ENCODE measurements around the gene SMPD2.

The SMPD2 gene, protein sequence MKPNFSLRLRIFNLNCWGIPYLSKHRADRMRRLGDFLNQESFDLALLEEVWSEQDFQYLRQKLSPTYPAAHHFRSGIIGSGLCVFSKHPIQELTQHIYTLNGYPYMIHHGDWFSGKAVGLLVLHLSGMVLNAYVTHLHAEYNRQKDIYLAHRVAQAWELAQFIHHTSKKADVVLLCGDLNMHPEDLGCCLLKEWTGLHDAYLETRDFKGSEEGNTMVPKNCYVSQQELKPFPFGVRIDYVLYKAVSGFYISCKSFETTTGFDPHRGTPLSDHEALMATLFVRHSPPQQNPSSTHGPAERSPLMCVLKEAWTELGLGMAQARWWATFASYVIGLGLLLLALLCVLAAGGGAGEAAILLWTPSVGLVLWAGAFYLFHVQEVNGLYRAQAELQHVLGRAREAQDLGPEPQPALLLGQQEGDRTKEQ

DNA sequence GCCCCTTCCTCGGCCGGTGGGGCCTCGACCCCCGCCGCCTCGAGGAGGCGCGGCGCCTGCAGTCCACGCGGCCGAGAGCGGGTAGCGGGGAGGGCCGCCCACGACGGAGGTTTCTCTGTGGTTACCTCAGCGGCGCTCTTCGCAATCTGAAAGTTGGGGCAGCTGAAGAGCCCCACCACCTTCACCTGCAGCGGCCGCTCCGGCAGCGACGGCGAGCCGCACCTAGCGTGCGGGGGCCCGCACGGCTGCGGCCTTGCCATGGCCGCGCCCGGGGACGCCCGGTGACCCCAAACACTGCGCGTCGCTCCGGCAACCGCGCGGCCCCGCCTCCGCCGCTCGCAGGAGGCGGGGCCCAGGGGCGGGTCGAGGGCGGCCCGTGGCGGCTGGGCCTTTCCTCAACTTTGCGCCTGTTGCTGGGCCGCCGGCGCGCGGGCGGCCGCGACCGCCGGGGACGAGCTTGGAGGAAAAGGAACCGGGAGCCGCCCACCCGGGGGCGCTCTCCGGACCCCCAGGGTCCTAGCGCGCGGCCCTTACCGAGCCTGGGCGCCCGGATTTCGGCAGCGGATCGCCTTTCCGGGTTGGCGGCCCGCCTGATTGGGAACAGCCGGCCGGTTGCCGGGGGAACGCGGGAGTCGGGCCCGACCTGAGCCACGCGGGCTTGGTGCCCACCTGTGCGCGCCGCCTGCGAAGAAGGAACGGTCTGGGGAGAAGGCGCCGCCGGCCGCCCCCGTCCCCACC, at the start of gene SMPD2, which contains the start of gene PPIL6:
Gene SMPD2, plus strand, starts transcription at position 394 of the 738 bp plus-strand sequence. CDS start 398 bp downstream, outside the sequence.
Gene PPIL6, minus strand, starts transcription at position 298 of the 738 bp plus-strand sequence. Its CDS starts 38 bp downstream, at position 260.
- peak; percentile 72 to 73 for DNase-seq (ENCODE audit: low read depth in 2 of 2)

DNA sequence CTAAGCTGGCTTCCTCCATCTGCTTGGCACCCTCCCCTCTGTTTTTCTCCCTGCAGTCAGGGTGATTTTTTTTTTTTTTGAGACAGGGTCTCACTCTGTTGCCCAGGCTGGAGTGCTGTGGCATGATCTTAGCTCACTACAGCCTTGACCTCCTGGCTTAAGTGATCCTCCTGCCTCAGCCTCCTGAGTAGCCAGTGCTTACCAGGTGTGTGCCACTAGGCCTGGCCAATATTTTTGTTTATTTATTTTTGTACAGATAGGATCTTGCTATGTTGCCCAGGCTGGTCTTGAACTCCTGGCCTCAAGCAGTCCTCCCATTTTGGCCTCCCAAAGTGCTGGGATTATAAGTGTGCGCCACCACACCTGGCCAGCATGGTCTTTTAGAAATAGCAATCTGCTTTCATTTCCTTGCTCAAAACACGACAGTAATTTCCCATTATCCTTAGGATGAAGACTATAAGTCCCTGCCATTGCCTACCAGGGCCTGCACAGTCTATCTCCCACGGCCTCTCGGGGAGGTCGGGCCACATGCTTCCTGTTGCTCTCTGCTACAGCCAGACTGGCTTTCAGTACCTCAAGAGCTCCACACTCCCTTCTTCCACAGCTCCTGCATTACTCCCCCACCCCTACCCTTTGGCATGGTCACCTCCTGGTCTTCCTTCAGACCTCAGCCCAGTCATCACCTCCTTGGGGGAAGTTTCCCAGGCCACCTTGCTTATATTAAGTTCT, 47.2 kb upstream of the SMPD2 start:
- no peak for DNase-seq (ENCODE audit: low read depth in 2 of 2)

DNA sequence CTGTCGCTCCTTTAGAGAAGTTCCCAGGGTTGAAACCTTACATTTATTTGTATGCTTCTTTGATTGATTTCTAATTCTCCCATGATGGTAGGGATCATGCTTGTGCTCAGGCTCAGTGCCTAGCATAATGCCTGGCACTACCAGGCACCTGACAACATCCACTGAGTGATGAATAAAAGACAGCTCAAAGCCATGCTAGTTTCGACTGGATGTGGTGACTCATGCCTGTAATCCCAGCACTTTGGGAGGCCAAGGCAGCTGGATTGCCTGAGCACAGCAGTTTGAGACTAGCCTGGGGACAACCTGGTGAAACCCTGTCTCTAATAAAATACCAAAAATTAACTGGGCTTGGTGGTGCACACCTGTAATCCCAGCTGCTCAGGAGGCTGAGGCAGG, 46.6 kb upstream of the SMPD2 start:
- no peak for DNase-seq (ENCODE audit: low read depth in 2 of 2)

DNA sequence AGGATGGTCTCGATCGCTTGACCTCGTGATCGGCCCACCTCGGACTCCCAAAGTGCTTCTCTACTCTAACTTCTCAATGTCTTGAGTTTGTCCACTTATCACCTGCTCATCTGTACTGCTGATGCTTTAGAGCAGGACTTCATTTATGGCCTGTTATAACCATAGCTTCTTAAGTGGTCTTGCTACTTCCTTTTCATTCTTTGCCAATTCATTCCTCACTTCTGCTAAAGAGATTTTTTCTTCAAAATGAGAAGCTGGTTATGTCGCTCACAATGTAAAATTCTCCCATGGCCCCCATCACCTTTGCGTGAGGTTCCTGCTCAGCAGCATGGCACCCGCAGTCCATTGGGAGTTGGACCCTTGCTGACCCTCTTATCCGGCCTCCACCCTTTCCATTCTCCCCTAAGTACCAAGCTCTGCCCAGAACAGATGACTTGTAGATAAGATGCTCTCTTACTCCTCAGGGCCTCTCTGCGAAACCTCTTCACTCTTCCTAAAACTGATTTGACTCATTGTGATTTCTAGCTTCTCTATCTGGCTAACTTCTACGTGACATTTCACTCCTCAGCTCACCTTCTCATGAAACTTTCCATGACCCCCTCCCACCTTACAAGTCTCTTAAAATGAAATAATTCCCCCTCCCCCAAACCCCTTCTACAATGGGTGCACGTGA, 44.3 kb upstream of the SMPD2 start:
- DNase-seq (ENCODE audit: low read depth in 2 of 2), result no peak

DNA sequence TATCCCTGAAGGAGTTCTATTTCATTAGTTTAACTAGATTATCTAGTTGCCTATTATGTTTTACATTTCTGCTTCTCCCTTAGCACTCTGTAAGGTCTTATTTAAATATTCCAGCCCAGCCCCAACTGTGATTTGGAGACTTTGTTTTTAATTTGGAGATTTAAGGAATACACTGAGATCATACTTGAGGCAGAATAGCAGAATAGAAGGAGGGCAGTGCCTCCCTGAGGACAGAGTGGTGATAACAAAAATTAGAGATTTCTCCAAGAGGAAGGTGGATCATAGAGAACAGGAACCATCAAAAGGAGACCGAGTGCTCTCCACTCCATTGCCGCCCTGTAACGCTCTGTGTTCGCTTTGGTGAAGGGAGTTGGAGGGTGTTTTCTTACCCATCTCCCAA, 43.5 kb upstream of the SMPD2 start:
- no peak for DNase-seq (ENCODE audit: low read depth in 2 of 2)

DNA sequence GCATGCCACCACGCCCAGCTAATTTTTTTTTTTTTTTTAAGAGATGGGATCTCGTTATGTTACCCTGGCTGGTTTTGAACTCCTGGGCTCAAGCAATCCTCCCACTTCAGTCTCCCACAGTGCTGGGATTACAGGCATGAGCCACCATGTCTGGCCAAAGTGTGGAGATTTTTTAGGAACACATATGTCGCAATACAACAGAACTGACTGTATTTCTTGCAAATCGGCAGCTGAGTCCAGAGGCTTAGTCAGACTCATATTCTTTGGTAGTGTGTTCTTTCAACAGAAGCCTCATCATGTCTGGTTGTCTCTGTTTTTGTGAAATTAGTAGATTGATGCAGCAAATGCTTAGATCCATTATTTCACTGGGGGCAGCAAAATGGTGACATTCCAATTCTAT, 34.3 kb upstream of the SMPD2 start:
- DNase-seq (ENCODE audit: low read depth in 2 of 2), result no peak

DNA sequence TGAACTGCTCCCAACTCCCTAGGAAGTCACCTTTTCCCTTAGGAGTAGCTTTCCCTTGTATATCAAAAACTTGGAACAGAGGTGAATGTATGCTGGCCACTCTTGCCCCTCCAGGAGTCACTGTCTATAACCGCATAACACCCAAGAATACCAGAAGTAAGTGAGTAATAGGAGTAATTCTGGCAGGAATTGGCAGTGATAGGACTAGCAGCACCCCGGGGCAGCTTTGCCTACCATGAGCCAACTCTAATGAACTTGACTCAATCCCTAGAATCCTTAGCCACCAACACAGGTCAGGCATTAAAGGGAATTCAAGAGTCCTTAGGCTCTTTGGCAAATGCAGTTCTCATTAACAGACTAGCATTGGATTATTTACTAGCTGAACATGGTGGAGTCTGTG, 29.5 kb upstream of the SMPD2 start:
- DNase-seq (ENCODE audit: low read depth in 2 of 2), result no peak

DNA sequence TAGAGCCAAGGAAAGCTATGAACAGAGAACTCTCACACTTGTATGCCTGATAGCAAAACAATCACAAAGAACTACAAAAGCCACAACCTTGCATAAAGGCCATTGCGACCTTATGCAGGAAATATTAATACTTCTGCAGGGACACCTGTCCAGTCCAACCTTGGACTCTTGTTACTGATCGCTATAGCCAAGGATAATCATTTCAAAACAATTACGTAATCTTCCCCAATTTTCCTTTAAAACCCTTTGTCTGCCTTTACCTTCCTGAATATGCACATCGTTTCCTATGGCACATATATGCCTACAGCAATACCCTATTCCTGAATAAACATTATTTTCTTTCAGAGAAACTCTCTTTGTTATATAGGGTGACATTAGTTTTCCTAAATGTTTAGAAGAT, 22.9 kb upstream of the SMPD2 start:
- DNase-seq (ENCODE audit: low read depth in 2 of 2), result no peak

DNA sequence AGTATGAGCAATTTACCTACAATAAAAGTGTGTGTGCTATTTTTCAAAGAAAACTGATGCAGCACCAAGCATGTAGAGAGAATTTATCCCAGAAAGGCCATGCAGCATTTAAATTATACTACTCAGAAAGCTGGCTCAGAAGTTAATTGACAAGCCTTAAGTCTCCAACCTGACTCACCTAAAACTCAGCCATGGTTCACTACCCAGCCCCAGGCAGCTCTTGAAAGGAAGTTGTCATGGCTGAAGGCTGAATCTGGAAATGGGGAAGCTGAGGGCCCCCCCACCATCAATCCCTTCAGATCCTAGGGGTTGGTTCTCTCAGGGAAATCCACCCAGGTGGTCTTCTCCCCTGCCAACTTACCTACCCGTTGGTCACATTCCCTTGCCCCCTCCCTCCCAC, 19.8 kb upstream of the SMPD2 start:
- no peak for DNase-seq (ENCODE audit: low read depth in 2 of 2)

DNA sequence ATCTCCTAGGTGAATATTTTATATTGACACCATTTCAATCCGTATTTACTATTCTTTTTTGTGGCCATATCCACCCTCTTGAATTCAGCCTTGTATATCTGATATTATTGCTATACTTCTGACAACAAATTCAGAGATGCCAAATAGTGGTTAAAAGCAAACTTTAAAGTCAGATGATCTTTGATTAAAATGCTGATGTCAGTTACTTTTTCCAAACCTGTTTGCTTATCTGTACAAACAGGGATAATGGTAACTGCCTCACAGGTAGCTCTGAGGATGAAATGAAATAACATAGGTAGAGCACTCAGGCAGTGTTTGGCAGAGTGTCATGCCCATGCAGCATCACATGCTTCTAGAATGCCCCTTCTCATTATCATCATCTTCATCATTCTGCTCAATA, 19.3 kb upstream of the SMPD2 start:
- no peak for DNase-seq (ENCODE audit: low read depth in 2 of 2)

DNA sequence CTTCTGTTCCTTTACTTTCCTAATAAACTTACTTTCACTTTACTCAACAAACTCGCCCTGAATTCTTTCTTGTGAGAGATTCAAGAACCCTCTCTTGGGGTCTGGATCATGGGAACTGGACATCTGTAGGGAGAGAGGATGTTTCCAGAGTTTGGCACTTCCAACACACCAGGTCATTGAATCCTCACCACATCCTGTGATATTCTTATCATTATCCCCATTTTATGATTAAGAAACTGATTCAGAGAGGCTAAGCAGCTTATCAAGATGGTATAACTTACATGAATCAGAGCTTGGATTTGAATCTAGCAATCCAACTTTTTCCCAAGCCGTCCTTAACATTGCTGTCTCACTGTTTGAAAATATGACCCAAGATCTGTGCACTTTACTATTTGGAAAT, 15.6 kb upstream of the SMPD2 start:
- no peak for DNase-seq (ENCODE audit: low read depth in 2 of 2)

DNA sequence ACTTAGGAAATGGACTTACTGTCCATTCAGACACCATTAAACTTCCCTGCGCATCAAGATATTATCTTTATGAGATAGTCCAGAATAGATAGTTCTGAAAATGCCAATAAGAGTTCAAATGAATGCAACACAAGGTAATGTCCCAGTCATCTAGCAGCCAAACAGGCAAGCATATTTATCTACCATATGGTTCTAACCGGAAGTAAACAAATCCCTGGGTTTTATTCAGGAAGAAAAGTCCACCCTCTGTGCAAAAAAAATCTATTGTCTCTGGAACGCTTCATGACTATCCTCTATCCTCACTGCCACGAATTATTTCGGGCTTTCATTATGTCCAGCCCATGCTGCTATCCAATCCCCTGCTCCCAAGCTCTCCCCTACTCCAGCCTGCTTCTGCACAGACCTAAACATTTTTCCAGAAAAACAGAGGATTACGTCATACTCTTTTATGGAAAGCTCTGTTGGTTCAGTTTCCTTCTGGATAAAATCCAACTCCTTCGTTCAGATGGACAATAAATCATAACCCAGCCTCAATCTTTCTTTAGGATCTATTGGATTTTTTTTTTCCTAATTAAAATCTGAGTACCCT, 11.5 kb upstream of the SMPD2 start:
- DNase-seq (ENCODE audit: low read depth in 2 of 2), result no peak

DNA sequence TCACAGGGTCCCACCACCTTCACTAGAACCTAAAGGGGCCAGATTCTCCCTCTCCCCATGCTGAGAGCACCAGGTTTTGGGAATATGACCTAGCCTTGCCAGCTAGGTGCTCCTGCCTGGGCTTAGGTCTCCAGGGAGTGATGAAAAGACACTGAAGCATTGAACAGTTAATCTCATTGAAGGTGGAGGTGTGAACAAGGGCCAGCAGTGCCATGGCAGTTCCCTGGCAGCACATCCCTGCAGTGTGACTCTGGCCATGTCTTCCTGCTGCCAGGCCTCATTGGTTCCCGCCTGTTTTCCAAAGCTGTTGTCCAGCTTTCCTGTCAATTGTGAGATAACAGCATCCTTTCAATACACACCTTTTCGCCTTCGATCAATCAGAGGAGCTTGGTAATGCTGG, 11.0 kb upstream of the SMPD2 start:
- no peak for DNase-seq (ENCODE audit: low read depth in 2 of 2)

DNA sequence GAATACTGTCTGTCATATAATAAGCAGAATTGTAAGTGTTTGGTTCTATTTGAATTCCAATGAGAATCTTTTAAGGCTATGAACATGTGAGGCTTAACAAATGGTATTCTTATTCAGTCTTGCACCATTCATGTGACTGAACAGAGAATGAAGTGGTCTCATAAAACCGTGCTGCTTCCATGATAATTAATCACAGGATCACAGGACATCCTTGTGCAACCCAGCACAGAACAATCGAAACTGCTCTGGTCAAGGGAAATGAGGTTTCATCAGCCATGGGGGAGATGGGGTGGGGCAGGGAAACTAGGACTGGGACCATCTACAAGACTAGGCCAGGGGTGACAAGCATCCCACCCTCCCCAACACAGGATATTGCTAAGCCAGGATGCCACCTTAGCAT, 6.1 kb upstream of the SMPD2 start:
- no peak for DNase-seq (ENCODE audit: low read depth in 2 of 2)

DNA sequence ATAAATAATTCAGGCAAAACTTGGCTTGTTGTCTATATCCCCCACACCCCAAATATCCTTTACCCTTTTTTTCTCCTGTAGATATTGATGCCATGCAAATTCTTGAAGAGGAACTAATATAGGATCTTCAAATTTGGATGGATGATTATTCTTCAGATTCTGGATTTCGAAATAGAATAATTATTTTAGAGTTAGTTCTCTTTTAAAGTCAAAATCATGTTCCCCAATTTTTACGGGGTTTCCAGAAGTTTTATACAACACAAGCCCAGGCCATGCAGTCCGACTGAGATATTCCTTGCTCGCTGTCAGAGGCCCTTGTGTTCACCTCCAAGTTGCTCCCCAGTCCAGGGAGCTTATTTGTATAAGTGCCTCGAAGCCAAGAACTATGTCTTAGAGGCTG, 4.5 kb upstream of the SMPD2 start:
- DNase-seq (ENCODE audit: low read depth in 2 of 2), result no peak

DNA sequence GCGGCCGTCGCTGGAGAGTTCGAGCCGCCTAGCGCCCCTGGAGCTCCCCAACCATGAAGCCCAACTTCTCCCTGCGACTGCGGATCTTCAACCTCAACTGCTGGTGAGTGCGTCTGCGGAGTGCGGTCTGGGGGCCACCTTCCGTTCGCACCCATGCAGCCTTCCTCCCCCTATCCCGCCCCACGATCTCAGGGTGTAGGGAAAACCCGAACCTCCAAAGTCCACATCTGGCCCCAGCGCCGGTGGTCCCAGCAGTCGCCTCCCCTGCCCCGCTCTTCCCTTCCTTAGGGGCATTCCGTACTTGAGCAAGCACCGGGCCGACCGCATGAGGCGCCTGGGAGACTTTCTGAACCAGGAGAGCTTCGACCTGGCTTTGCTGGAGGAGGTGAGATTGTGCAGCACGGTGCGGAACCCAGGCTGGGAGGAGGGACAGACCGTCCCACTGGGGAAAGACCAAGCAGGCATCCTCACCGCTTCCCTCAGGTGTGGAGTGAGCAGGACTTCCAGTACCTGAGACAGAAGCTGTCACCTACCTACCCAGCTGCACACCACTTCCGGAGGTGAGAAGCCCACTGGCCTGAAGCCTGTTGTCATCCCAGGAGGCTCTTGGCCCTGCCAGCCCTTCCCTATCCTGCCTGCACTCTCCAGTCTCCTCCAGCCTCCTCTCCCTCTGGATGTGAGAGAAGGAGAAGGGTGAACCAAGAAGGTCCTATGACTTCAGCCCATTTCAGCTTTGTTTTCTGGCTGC, 719 bp downstream of the SMPD2 start:
- DNase-seq (ENCODE audit: low read depth in 2 of 2), result no peak

DNA sequence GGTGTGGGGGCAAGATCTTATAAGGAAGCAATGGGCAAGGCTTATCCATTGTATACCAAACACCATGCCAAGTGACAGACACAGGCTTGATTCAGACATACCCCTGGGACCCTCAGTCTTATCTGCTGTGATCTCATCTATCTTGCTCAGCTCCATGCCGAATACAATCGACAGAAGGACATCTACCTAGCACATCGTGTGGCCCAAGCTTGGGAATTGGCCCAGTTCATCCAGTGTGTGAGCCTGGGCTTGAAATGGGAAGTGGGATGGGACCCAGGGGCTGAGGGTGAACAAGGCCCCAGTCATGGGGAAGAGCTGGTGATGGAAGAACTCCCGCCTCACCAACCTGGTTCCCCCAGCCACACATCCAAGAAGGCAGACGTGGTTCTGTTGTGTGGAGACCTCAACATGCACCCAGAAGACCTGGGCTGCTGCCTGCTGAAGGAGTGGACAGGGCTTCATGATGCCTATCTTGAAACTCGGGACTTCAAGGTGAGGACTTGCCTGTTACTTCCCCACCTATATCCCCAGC, 1.9 kb downstream of the SMPD2 start:
- DNase-seq (ENCODE audit: low read depth in 2 of 2), result no peak

DNA sequence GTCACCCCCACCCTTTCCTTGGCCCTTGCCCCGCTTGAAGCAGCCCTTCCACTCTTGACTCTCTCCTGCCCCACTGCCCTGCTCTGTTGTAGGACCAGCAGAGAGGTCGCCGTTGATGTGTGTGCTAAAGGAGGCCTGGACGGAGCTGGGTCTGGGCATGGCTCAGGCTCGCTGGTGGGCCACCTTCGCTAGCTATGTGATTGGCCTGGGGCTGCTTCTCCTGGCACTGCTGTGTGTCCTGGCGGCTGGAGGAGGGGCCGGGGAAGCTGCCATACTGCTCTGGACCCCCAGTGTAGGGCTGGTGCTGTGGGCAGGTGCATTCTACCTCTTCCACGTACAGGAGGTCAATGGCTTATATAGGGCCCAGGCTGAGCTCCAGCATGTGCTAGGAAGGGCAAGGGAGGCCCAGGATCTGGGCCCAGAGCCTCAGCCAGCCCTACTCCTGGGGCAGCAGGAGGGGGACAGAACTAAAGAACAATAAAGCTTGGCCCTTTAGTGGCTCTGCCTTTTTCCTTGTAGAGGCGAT, 3.0 kb downstream of the SMPD2 start:
- DNase-seq (ENCODE audit: low read depth in 2 of 2), result no peak

DNA sequence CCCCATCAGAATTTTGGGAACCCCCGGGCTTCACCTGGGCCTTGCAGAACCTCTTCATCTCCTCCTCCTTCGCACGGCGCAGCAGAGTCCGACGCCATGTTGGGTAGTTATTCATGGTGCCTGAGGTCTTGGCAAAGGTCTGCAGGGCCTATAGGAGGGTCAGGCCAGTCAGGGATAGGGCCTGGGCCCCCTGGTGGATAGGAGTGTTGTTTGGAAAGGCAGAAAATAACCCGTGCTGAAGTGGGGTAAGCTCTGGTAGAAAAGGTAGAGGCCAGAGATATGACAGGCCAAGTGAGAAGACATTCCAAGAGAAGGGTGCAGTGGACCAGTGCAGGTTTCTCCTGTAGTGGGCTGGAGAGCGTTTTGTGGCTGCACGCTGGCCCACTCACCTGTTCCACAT, 4.9 kb downstream of the SMPD2 start:
- DNase-seq (ENCODE audit: low read depth in 2 of 2), result no peak

DNA sequence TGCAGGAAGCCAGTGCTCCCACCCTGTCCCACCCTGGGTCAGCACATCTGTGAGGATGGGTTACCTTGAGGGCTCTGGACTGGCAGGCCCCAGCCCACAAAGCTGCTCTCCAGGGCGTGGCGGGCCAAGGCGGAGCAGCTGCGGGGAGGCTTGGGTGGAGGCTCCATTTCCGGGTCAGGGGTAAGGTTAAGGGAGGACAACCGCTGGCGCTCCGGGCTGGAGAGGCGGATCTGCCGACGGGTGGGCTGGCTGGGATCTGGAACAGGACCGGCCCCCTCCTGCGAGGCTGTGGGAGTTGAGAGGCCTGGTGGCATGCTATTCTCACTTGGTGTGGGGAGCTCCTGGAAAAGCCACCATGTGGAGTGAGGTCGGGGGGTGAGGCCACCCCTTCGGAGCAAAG, 5.5 kb downstream of the SMPD2 start:
- no peak for DNase-seq (ENCODE audit: low read depth in 2 of 2)

All from stimulated activated CD8-positive, alpha-beta memory T cell treated with anti-CD3 and anti-CD28 coated beads, Interleukin-15, amount 100 ng/mL, for 48 hours (primary cell).